ENCODE results near the gene PPFIBP2.

PPFIBP2 gene

DNA sequence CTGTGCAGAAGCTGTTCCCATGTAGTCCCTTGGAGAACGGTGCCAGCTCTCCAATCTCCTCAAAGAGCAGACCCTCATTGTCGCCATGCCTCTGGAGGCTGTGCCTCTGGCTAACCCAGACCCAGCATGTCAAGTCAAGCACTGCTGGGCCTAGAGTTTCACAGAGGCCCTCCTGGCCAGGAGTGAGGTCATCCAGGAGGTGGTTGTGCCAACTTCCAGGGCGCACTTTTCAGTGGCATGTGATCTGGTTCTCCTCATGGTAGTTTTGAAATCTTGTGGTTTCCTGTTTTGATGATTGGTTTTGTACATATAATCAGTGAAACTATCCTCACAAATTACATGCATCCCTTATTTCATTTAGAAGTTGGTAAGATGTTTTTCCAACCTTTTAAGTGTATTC, 78.9 kb downstream of the PPFIBP2 start:
- Histone ChIP-seq H3K27ac (ENCODE audit: low read depth, low read length) (no peak overlapping the region), H3K4me3 (ENCODE audit: low read depth in 1 of 2, low read length in 2 of 2) (no peak overlapping the region), H3K9ac (ENCODE audit: low read depth in 1 of 2, low read length in 2 of 2) (no peak overlapping the region), H3K27me3 (ENCODE audit: control insufficient read depth in 1 of 2, insufficient read depth in 2 of 2, low read length in 2 of 2) (no peaks in the 10 kb centered on the region), H3K36me3 (ENCODE audit: control insufficient read depth in 1 of 2, insufficient read depth in 2 of 2, low read length in 2 of 2) (peaks cover 6 to 17% of the 10 kb centered on the region in 2 donors), H3K4me1 (ENCODE audit: control insufficient read depth in 1 of 2, insufficient read depth in 2 of 2, low read length in 2 of 2) (peaks cover 32 to 33% of the 10 kb centered on the region in 2 donors), H3K9me3 (ENCODE audit: control insufficient read depth in 1 of 2, low read length in 2 of 2) (no peaks in the 10 kb centered on the region)

GRCh38 chr11:7593481-7593880, 79.7 kb downstream of the PPFIBP2 start:
- peaks cover 6 to 17% of the 10 kb centered on the region in 2 donors for H3K36me3 ChIP-seq (ENCODE audit: control insufficient read depth in 1 of 2, insufficient read depth in 2 of 2, low read length in 2 of 2)
- H3K27ac ChIP-seq (ENCODE audit: low read depth, low read length) = no peak overlapping the region
- no peaks in the 10 kb centered on the region for H3K27me3 ChIP-seq (ENCODE audit: control insufficient read depth in 1 of 2, insufficient read depth in 2 of 2, low read length in 2 of 2)
- no peaks in the 10 kb centered on the region for H3K9me3 ChIP-seq (ENCODE audit: control insufficient read depth in 1 of 2, low read length in 2 of 2)
- peaks cover 33 to 34% of the 10 kb centered on the region in 2 donors for H3K4me1 ChIP-seq (ENCODE audit: control insufficient read depth in 1 of 2, insufficient read depth in 2 of 2, low read length in 2 of 2)
- H3K4me3 ChIP-seq (ENCODE audit: low read depth in 1 of 2, low read length in 2 of 2) = no peak overlapping the region
- no peak overlapping the region for H3K9ac ChIP-seq (ENCODE audit: low read depth in 1 of 2, low read length in 2 of 2)

GRCh38 chr11:7595016-7595866, 81.4 kb downstream of the PPFIBP2 start:
- peaks cover 33 to 47% of the 10 kb centered on the region in 2 donors for H3K4me1 ChIP-seq (ENCODE audit: control insufficient read depth in 1 of 2, insufficient read depth in 2 of 2, low read length in 2 of 2)
- H3K9ac ChIP-seq (ENCODE audit: low read depth in 1 of 2, low read length in 2 of 2) = no peak overlapping the region
- H3K27ac ChIP-seq (ENCODE audit: low read depth, low read length) = no peak overlapping the region

DNA sequence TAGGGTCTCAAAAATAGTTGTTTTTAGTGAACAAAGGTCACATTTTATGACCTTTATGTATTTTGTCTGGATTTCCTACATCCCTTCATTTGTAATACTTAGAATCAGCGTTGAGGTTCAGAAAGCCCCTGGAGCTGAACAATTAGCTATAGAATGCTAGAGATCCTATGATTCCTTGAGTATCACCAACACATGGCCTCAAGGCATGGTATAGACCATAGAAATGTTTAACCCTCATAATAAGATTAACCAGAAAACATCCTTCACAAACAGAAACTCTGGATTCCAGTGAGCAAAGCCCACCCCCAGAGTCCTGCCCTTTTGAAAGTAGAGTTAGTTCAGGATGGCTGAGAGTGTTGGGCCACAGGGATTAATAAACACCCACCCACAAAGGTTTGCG, 82.2 kb downstream of the PPFIBP2 start:
- H3K27ac ChIP-seq (ENCODE audit: low read depth, low read length) = no peak overlapping the region

More at GRCh38 chr11:7595016-7595866, 81.4 kb downstream of the PPFIBP2 start:
- no peak overlapping the region for H3K4me3 ChIP-seq (ENCODE audit: low read depth in 1 of 2, low read length in 2 of 2)
- H3K27me3 ChIP-seq (ENCODE audit: control insufficient read depth in 1 of 2, insufficient read depth in 2 of 2, low read length in 2 of 2) = no peaks in the 10 kb centered on the region
- peaks cover 6 to 20% of the 10 kb centered on the region in 2 donors for H3K36me3 ChIP-seq (ENCODE audit: control insufficient read depth in 1 of 2, insufficient read depth in 2 of 2, low read length in 2 of 2)
- no peaks in the 10 kb centered on the region for H3K9me3 ChIP-seq (ENCODE audit: control insufficient read depth in 1 of 2, low read length in 2 of 2)

DNA sequence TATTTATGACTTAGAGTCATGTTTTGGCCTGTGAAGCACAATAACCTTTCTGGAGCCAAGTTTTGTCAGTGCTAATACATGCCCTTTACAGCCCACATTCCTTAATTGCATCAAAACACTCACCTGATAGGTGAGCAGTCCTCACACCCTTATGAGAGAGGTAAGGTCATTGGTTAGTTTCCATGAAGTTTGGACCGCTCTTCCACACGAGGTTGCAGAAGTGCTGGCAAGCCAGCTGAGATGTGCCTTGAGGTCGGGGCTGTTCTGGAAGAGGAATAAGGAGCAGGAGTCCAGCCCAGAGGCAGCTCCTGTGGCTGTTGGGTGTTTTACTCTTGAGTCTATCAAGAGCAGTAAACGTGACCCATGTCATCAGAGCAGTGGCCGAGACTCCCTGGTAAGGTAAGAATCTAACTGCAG, 83.2 kb downstream of the PPFIBP2 start:
- no peak overlapping the region for H3K9ac ChIP-seq (ENCODE audit: low read depth in 1 of 2, low read length in 2 of 2)
- H3K36me3 ChIP-seq (ENCODE audit: control insufficient read depth in 1 of 2, insufficient read depth in 2 of 2, low read length in 2 of 2) = peaks cover 14 to 27% of the 10 kb centered on the region in 2 donors
- peaks cover 26 to 36% of the 10 kb centered on the region in 2 donors for H3K4me1 ChIP-seq (ENCODE audit: control insufficient read depth in 1 of 2, insufficient read depth in 2 of 2, low read length in 2 of 2)
- peak overlapping the region; percentile 47 for H3K27ac ChIP-seq (ENCODE audit: low read depth, low read length)
- H3K9me3 ChIP-seq (ENCODE audit: control insufficient read depth in 1 of 2, low read length in 2 of 2) = no peaks in the 10 kb centered on the region
- H3K27me3 ChIP-seq (ENCODE audit: control insufficient read depth in 1 of 2, insufficient read depth in 2 of 2, low read length in 2 of 2) = no peaks in the 10 kb centered on the region
- H3K4me3 ChIP-seq (ENCODE audit: low read depth in 1 of 2, low read length in 2 of 2) = no peak overlapping the region

More for the DNA sequence above, 82.2 kb downstream of the PPFIBP2 start:
- H3K9ac ChIP-seq (ENCODE audit: low read depth in 1 of 2, low read length in 2 of 2) = no peak overlapping the region
- H3K9me3 ChIP-seq (ENCODE audit: control insufficient read depth in 1 of 2, low read length in 2 of 2) = no peaks in the 10 kb centered on the region
- peaks cover 31 to 46% of the 10 kb centered on the region in 2 donors for H3K4me1 ChIP-seq (ENCODE audit: control insufficient read depth in 1 of 2, insufficient read depth in 2 of 2, low read length in 2 of 2)
- peaks cover 9 to 23% of the 10 kb centered on the region in 2 donors for H3K36me3 ChIP-seq (ENCODE audit: control insufficient read depth in 1 of 2, insufficient read depth in 2 of 2, low read length in 2 of 2)
- no peaks in the 10 kb centered on the region for H3K27me3 ChIP-seq (ENCODE audit: control insufficient read depth in 1 of 2, insufficient read depth in 2 of 2, low read length in 2 of 2)
- H3K4me3 ChIP-seq (ENCODE audit: low read depth in 1 of 2, low read length in 2 of 2) = no peak overlapping the region

GRCh38 chr11:7597620-7598019, 83.8 kb downstream of the PPFIBP2 start:
- peaks cover 23 to 40% of the 10 kb centered on the region in 2 donors for H3K4me1 ChIP-seq (ENCODE audit: control insufficient read depth in 1 of 2, insufficient read depth in 2 of 2, low read length in 2 of 2)
- no peak overlapping the region for H3K9ac ChIP-seq (ENCODE audit: low read depth in 1 of 2, low read length in 2 of 2)
- peak overlapping the region in 1 of 2 donors; percentile 25 for H3K4me3 ChIP-seq (ENCODE audit: low read depth in 1 of 2, low read length in 2 of 2)
- no peaks in the 10 kb centered on the region for H3K9me3 ChIP-seq (ENCODE audit: control insufficient read depth in 1 of 2, low read length in 2 of 2)
- H3K27me3 ChIP-seq (ENCODE audit: control insufficient read depth in 1 of 2, insufficient read depth in 2 of 2, low read length in 2 of 2) = no peaks in the 10 kb centered on the region
- H3K36me3 ChIP-seq (ENCODE audit: control insufficient read depth in 1 of 2, insufficient read depth in 2 of 2, low read length in 2 of 2) = peaks cover 14 to 27% of the 10 kb centered on the region in 2 donors
- peak overlapping the region; percentile 47 for H3K27ac ChIP-seq (ENCODE audit: low read depth, low read length)

DNA sequence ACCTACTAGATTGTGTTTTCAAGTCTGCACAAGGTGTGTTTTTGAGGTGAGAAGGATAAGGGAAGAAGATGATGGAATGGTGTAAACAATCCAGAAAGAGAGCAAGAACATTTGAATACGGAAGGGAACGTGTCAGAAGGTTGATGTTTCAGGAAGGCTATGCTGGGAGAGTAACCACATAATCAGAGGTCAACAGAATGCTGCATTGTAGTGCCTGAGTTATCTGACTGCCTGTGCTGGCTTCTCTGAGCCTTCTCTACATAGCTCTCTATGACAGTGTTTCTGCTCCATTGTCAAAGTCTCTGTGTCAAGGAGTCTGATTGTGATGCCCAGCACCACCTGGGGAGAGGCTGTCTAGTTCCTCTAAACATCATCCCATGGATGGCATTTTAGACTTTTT, 85.4 kb downstream of the PPFIBP2 start:
- Histone ChIP-seq H3K4me1 (ENCODE audit: control insufficient read depth in 1 of 2, insufficient read depth in 2 of 2, low read length in 2 of 2) (peaks cover 33 to 56% of the 10 kb centered on the region in 2 donors), H3K9ac (ENCODE audit: low read depth in 1 of 2, low read length in 2 of 2) (no peak overlapping the region), H3K27ac (ENCODE audit: low read depth, low read length) (no peak overlapping the region), H3K4me3 (ENCODE audit: low read depth in 1 of 2, low read length in 2 of 2) (no peak overlapping the region), H3K36me3 (ENCODE audit: control insufficient read depth in 1 of 2, insufficient read depth in 2 of 2, low read length in 2 of 2) (peaks cover 14 to 20% of the 10 kb centered on the region in 2 donors), H3K9me3 (ENCODE audit: control insufficient read depth in 1 of 2, low read length in 2 of 2) (no peaks in the 10 kb centered on the region), H3K27me3 (ENCODE audit: control insufficient read depth in 1 of 2, insufficient read depth in 2 of 2, low read length in 2 of 2) (no peaks in the 10 kb centered on the region)

- Histone ChIP-seq H3K4me3 (ENCODE audit: low read depth in 1 of 2, low read length in 2 of 2) (no peak overlapping the region), H3K4me1 (ENCODE audit: control insufficient read depth in 1 of 2, insufficient read depth in 2 of 2, low read length in 2 of 2) (peaks cover 44 to 67% of the 10 kb centered on the region in 2 donors), H3K9ac (ENCODE audit: low read depth in 1 of 2, low read length in 2 of 2) (no peak overlapping the region), H3K9me3 (ENCODE audit: control insufficient read depth in 1 of 2, low read length in 2 of 2) (no peaks in the 10 kb centered on the region), H3K36me3 (ENCODE audit: control insufficient read depth in 1 of 2, insufficient read depth in 2 of 2, low read length in 2 of 2) (peaks cover 14 to 15% of the 10 kb centered on the region in 2 donors), H3K27me3 (ENCODE audit: control insufficient read depth in 1 of 2, insufficient read depth in 2 of 2, low read length in 2 of 2) (no peaks in the 10 kb centered on the region), H3K27ac (ENCODE audit: low read depth, low read length) (no peak overlapping the region)
Observed at GRCh38 chr11:7600205-7600775, 86.5 kb downstream of the PPFIBP2 start.

DNA sequence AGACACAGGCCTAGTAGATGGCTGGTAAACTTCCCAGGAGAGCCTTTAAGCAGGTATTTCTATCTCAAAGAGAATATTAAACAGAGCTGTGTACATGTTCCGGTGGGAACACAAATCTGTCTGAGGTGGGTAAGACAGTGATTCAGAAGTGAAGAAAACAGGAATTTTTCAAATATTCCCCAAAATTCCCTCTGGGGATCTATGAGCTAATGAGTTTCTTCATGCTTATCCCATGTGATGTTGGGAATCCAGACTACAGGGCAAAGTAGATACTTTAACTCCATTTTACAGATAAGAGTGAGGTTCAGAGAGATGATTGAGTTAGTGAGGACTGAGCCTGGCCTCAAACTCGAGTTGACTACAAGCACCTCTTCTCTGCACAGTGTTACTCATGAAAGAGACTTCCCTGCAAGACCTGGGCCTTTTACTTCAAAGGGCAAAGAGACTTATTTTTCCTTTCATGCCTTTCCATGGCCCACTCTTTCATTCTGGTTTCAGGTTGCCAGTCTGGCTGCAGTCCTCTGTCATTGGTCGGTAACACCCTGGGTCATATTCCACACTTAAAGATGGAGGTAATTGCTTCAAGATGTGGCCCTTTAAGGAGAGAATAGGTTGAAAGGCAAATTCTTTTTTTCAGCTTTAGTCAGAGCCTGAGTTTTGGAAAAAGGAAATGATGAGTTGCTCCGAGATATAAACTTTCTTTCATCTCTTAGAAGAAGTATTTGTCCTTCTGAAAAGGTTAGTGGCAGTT, 89.4 kb downstream of the PPFIBP2 start:
- Histone ChIP-seq H3K4me3 (ENCODE audit: low read depth in 1 of 2, low read length in 2 of 2) (no peak overlapping the region), H3K36me3 (ENCODE audit: control insufficient read depth in 1 of 2, insufficient read depth in 2 of 2, low read length in 2 of 2) (peaks cover 8 to 10% of the 10 kb centered on the region in 2 donors), H3K9ac (ENCODE audit: low read depth in 1 of 2, low read length in 2 of 2) (no peak overlapping the region), H3K27me3 (ENCODE audit: control insufficient read depth in 1 of 2, insufficient read depth in 2 of 2, low read length in 2 of 2) (no peaks in the 10 kb centered on the region), H3K9me3 (ENCODE audit: control insufficient read depth in 1 of 2, low read length in 2 of 2) (no peaks in the 10 kb centered on the region), H3K4me1 (ENCODE audit: control insufficient read depth in 1 of 2, insufficient read depth in 2 of 2, low read length in 2 of 2) (peaks cover 33 to 59% of the 10 kb centered on the region in 2 donors), H3K27ac (ENCODE audit: low read depth, low read length) (no peak overlapping the region)

All from duodenal mucosa (tissue), 2 donors.